Ureter (tissue), 1 donor: ENCODE results near the gene HHIP. TPM values are rescaled to one million over a fixed set of nuclear protein-coding genes. Genes with fewer than 3 reads are reported as not detected.

Experiments
- DNase-seq: peaks from one replicate; pipeline ENCODE4 v3.0.0-alpha.2; 2020; ENCODE audit warnings: low spot score
- total RNA-seq: library from RNA; stranded (reverse); gene quantifications from one replicate; pipeline ENCODE4 v1.2.4, GENCODE V29; 2023
- donor health status: DM: yes; HTN: yes; CAD: no.

HHIP gene
- total RNA-seq, 1 donor from 2014 or later = 2.8 TPM

DNA sequence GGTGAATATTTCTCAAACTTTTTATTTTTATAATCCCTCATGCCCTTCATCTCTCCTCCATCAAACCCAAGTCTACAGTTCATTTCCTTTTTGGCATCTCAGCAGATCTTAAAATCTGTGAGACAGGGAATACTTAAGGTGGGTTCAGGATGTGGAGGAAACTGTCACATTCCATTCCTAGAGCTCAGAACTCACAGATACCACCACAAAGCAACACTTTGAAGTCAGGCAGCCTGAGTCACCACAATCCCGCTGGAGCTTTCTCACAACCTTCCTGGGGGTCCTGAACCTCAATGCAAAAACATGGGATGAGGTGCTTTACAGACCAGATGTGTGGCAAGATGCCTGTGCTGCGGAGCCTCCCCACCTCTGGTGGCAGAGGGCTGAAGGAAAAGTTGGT lies 63.2 kb downstream of the HHIP start:
- no peak for DNase-seq

DNA sequence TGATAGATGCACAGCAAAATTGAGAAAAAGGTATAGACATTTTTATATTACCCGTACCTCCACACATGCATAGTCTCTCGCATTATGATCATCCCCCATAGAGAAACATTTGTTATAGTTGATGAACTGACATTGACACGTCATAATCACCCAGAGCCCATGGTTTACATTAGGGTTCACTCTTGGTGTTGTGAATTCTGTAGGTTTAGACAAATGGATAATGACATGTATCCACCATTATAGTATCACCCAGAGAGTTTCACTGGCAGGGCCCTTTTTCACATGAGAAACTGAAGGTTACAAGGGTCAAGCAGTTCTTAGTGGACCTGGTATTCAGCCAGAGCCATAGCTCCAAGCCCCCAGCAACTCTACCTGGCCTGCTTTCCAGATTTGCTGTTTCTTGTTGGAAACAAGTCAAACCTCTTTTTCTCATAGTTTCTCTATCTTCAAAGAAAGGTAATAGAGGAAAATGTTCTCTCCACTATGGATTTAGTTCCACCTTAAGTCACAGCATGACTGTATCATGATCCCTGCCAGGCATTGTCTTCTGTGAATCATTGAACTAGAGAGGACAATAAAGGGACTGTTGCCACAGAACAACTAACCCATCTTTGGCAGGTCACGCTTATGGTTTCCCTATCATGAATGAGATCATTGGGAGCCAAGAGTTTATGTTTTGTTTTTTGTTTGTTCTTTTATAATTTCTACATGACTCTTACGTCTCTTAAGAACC lies 64.0 kb downstream of the HHIP start:
- DNase-seq = no peak

DNA sequence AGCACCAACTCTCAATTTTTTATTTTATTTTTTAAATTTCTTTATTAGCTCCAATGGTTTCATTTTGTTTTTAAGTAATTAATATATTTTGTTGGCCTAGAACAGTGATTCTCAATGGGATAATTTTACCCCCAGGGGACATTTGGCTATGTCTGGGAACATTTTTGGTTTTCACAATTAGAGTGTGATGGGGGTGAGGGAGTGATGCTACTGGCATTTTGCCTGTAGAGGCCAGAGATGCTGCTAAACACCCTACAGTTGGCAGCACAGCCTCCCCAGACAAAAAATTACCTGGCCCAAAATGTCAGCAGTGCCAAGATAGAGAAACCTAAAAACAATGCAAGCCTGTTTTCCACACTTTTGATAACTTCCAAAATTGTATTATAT lies 64.6 kb downstream of the HHIP start:
- DNase-seq = no peak

DNA sequence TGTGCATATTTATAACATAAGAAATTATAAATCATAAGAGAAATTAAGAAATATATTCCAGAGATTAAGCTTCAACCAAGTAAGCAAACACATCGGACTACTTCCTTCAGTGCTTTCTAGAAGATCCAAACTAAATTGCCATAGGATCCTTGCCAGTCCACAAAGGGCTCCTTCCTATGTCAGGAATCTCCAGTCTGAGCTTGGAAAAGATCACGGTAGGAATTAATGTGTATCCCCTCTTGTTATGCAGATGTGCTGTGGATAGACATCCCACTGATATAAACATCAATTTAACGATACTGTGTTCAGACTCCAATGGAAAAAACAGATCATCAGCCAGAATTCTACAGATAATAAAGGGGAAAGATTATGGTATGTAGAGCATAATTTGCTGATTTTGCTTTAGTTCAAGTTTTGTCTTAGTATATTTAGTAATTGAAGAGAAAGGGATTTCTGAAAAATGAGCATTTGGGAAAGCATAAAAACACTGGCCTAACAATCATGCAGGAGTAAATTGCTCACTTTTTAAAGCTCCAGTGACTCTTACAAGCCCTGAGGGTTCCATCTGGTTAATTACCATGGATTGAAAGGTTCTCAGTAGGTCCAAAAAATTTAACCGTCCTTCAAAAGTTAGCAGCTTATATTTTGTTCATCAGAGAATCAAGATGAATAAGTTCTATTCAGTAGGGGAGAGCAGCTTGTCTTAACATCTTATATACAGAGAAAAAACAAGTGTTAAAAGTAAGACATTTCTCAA lies 65.9 kb downstream of the HHIP start:
- DNase-seq = no peak

DNA sequence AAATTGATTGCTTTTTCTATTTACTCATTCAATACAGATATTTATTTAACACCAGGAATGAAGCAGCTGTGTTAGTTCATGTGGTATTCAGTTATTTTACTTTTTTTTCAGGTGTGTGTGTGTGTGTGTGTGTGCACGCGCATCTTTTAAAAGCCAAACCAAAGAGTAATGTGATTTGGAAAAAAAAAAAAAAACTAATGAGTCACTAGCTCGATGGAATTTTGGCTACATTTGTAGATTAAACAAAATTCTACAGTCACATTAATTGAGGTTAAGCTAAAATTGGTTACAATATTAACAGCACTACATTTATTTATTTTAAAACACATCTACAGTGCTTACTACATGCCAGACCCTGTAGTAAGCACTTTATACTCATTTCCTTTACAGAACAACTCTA lies 66.8 kb downstream of the HHIP start:
- no peak for DNase-seq

DNA sequence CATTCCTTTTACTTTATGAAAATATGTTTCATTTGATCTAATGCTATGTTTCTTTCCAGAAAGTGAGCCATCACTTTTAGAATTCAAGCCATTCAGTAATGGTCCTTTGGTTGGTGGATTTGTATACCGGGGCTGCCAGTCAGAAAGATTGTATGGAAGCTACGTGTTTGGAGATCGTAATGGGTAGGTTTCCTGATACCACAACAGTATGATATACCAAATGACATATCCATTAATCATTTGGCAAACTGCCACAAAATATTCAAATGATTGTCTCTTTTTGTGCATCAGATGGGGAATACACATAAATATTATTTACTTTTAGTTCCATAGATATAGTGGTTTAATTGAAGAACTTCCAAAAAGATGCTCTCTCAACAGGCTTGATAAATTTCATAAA lies 68.2 kb downstream of the HHIP start:
- no peak for DNase-seq

DNA sequence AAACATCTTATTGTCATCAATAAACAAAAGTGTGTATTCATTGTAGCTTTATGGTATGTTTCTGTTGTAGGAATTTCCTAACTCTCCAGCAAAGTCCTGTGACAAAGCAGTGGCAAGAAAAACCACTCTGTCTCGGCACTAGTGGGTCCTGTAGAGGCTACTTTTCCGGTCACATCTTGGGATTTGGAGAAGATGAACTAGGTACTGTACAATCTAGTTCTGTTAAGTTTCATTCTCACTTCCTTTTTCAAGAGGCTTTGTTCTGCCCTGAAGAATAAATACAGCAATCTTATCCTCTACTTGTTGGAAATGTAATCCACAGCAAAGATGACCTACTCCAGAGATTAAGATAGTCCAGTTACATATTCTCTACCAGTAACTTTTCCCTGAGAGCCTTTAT lies 69.3 kb downstream of the HHIP start:
- DNase-seq = no peak

DNA sequence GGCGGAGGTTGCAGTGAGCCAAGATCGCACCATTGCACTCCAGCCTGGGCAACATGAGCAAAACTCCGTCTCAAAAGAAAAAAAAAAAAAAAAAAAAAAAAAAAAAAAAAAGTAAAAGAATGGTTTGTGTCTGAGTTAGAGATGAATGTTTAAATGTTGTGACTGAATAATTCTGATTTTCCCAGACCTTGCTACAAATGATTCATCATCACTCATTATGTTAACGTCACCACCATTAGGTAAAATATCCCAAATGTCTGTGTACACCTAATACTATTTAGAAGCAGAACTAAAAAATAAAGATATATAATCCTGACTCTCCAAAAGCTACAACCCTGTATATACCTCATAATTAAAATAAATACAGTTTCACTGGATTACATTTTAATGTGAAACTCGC lies 70.8 kb downstream of the HHIP start:
- no peak for DNase-seq

DNA sequence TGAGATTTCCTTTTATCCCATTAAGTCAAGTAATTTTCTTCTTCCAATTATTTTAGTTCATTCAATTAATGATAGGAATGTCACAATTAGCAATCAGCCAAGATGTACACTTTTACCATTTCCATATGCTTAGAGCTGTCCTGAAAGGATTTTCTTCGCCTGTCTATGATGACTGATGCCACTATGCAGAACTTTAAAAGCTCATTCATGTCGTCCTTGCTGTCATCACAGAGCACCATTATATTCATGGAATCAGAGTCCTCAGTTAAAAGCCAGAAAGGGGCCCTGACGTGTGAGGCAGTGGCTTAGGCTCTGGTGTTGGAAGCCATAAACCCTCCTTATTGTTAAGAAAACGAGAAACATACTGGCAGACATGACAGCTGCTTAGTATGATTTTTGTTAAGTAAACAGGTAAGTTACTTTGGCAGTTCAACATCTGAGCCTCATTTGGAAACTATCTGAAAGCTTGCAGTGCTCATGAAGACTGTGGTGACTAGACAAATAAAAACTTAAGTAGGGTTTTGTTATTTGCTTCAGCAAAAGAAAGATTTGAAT lies 73.1 kb downstream of the HHIP start:
- no peak for DNase-seq

DNA sequence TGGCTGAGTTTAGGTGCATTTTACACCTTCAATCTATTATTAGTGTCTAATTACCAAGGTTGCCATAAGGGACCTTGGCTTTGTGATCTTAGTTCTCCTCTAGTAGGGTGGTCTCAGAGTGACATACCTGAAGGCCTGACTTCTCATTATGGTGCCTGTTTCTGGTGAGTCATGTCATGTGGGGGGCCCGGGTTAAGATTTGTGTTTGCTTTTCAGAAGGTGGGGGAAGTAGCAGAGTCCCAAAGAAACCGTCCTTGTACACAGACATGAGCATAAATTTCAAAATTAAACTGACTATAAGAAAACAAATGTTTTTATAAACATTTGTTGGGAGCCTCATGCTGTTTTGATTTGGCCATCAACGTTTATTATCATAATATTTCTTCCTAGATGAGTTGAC lies 74.5 kb downstream of the HHIP start:
- no peak for DNase-seq

DNA sequence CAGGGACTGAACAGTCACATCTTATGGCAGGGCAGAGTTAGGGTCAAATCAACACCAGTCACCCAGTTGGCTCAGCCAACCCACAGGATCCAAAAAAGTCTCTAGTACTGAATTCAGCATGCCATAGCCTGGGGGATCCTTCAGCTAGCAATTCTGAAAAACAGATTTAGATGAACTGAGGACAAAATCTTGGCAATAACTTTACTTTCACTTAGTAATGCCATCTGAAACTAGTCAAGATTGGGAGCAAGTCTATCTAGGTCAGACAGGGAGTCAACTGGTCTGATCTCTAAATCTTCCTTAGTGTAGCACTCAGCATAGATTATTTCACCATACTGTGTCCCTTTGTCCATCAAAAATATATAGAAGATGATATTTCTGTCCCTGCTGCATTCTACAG lies 76.0 kb downstream of the HHIP start:
- DNase-seq = no peak

DNA sequence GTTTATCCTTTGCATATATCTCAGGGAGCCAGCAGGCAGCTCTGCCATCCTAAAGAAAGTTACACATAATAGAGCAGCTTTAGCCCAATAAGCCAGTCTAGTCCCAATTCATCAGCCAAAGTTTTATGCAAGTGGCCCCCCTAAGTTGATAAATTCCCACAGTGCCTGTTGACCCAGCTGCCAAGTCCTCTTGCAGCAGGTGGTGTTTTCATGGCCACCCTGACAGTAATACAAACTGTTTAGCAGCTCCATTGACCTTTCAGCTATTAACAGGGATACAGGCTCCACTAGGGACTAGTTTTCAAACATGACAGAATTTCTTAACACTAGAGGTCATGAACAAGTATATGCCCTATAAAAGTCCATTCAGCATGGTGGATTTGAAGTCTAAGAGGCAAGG lies 77.5 kb downstream of the HHIP start:
- no peak for DNase-seq

DNA sequence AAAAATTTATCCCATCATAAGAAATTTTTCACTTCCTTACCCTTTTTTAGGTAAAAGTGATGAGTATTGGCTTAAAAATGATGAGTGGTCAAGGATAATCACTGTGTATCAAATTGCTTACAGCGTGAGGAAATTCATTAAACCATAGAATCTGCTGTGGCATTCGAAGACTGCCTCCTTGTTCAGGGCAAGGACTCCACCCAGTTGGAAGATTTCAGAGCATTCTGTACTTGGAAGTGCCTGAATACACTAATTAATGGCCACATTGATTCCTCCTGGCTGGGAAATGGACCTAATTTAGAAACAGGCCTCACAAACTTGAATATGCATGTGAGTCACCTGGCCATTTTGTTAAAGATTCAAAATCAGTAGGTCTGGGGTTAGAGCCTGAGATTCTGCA lies 83.2 kb downstream of the HHIP start:
- no peak for DNase-seq

DNA sequence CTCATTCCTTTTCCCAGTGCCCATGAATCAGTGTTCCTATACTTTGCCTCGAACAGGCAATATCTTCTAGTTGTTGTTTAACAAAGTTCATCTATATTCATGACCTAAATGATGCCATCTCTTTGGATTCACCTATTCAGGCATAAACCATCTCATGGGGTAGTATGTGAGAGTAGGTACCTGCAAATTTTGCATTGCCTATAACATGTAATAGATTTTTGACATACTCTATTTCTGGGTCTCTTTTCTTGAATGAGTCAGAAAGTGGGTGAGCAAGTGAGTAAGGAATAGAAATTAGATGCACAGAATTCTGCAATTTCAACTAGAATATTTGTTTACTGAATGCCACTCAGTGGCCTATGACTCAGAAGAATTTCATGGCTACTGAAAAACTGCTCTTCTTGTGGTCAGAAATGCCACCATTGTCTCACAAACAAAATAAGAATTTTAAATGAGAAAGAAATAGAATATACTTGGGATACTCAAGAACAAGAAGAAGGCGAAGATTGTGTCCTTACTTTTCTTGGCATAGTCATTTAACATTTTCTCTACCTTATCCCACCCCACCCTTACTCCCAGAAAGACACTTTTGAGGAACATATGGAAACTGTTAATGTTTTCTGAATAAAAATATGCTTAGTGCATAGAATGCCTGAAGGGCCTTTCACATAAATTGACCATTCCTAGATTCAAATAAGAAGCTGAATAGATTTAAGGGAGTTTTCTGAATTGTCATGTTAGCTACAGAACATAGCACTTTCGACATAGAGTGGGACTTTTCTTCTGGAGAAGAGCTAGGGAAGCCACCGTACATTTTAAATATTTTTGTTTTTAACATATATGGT lies 86.8 kb downstream of the HHIP start:
- no peak for DNase-seq

DNA sequence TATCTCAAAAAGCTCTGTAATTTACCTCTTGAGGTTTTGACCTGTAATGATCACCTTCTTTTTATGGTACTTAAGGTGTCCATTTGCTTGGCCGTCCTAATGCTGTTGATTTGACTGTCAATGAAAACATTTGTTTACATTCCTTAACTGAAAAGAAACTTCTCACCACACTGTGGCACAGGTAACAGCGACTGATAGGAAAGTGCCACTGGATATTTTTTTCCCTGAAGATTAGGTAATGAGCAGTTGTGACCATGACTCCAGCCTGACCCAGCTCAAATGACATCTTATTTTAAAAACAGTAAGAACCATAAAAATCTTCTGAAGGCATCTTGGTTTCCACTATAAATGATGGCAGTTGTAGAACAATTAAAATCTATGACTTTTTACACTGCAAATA lies 87.6 kb downstream of the HHIP start:
- DNase-seq = no peak

DNA sequence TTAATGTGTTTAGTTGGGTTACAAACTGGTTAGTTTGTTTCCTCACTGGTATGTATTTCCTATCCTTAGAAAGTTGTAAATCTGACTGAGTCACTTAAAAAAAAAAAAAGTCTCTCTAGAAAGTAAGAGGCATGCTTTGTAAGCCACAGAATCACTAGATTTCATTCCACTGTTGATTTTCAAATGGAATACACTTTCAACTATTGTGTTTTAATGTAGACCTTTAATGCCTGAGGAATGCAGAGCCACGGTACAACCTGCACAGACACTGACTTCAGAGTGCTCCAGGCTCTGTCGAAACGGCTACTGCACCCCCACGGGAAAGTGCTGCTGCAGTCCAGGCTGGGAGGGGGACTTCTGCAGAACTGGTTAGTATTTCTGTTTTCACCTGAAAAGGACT lies 88.6 kb downstream of the HHIP start:
- DNase-seq = no peak

DNA sequence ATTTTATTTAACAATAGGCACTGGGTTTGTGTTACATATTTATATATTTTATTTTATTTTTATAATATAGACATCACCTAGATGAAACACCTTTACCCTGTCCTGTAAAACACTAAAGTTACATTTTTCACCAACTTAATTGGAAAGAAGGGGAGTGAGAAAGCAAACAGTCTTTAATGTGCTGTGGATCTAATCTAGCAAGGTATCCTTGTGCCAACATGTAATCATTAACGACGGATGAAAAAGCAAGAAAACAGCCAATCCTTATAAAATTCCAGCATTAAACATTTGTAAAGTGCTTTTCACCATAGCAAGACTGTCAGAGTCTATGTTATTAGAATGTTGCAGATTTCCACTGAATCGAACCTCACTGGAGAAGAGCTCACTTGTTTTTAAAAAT lies 92.7 kb downstream of the HHIP start:
- no peak for DNase-seq

DNA sequence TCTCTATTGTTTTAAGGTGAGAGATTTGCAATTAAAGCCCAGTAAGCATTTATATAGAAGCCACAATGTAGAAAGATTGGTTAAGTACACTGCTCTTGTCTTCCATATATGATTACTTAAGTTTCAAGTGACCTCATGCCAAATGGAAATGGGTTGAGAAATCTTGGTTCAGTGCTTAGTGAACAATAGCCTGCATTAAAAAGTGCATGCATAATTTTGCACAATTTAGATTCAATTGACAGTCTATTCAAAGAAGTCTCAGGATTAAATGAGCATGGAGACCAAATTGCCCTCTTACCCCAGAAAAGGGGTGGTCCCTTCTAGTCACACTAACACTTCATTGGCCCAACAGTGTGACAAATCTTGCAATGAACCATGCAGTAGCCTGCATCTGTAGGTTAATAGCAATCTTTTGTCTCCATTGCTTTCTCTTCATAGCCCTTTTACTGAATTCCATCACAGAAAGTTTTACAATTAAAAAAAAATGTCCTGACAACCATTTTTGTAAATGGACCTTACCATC lies 93.6 kb downstream of the HHIP start:
- no peak for DNase-seq

DNA sequence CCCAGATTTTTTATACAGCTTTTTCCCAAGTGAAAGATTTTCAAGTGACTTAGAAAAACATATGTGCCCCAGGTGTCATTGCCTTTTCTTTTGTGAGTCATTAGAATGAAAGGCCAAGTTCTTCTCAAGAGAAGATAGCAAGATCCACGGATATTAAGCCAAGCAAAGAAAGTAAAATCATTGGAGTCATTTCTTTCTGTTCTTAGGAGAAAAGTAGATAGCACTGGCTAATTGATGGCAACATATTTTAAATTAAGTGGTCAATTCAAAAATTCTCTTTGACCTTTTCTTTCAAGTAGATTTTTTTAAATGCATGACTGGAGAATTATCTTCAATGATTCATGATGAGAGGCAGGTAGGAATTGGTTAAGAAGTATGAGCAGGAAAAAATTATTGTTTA lies 94.4 kb downstream of the HHIP start:
- DNase-seq = no peak

DNA sequence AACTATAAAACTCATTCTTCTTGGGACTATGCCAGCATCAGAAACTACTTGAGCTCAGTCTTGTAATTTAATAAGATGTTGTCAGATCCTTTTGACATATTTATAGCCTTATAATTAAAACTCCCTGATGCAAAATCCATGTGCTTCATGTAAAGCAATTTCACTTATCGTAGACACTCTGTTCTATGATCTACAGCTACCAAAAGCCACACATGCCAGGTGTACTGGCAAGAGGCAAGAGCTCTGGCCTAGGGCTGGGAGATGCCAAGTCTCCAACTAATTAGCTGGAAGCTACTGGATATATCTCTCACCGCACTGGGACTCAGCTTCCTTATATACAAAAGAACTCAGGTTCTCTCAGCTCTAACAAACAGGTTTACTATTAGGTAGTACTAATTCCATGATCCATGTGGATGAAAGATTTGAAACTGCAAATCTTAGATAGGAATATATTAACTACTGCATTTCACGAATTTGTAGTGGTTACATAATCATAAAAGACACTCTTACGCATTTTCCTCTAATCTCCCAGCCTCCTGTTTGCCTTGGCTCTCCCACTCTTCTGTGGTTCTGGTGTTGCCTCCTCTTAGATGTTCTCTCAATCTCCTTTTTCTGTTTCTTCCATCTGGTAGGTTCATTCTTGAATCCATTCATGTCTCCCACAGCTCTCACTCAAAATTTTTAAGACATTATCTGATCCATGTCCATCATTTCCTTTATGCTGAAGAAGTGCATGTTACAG lies 103.0 kb downstream of the HHIP start:
- no peak for DNase-seq

DNA sequence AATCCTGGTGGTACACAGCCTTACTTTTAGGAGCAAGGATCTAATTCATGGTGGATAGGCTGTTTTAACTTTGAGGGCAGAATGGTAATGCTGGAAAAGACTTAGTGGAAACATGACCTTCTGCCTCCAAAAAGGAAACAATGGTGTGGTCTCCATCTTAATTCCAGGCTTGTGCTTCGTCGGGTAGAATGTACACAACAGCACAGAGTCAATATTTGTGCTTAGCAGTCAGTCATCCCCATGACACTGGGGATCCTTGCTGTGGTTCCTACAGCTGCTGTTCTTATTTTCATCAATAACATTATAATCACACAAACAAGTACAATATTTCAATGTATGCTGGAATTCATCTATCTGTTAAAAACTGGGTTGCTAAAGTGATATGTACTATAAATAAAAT lies 104.4 kb downstream of the HHIP start:
- DNase-seq = no peak
